Fibroblast of pulmonary artery (primary cell): ENCODE measurements around the gene AKAP8L.

ENCODE experiments used
- DNase-seq: peaks from one replicate; pipeline ENCODE4 v3.0.0-alpha.2; 2010; ENCODE audit warnings: low read depth
- H3K4me3 ChIP-seq: replicated peaks from 2 replicates; pipeline ENCODE4 v1.5.1; 2011; ENCODE audit warnings: low read depth, mild to moderate bottlenecking, control low read depth, low read length, moderate library complexity
- CTCF ChIP-seq: IDR thresholded peaks from 2 replicates; pipeline ENCODE4 v1.5.1; 2011; ENCODE audit warnings: mild to moderate bottlenecking, control low read depth, low read length, inconsistent platforms; ENCODE audit errors: missing control alignments

AKAP8L gene

GRCh38 chr19:15448044-15448777, 29.4 kb upstream of the AKAP8L start:
- TF ChIP-seq CTCF = no peak
- no peak for DNase-seq
- H3K4me3 ChIP-seq = peak overlapping the region; percentile 68

GRCh38 chr19:15447057-15447456, 28.3 kb upstream of the AKAP8L start:
- no peak for TF ChIP-seq CTCF
- no peak for DNase-seq
- no peak overlapping the region for H3K4me3 ChIP-seq

GRCh38 chr19:15445807-15446376, 27.1 kb upstream of the AKAP8L start:
- TF ChIP-seq CTCF = no peak
- DNase-seq = no peak
- H3K4me3 ChIP-seq = no peak overlapping the region

GRCh38 chr19:15445227-15445605, 26.4 kb upstream of the AKAP8L start:
- DNase-seq = no peak
- TF ChIP-seq CTCF = no peak
- no peak overlapping the region for H3K4me3 ChIP-seq

- no peak overlapping the region for H3K4me3 ChIP-seq
- no peak for TF ChIP-seq CTCF
- no peak for DNase-seq
Observed at GRCh38 chr19:15444505-15445226, 25.9 kb upstream of the AKAP8L start.

- TF ChIP-seq CTCF = no peak
- DNase-seq = no peak
- H3K4me3 ChIP-seq = no peak overlapping the region
Observed at GRCh38 chr19:15443838-15444237, 25.1 kb upstream of the AKAP8L start.
